Measurements from ENCODE around the gene FAAP100. TPM values are rescaled to one million over a fixed set of nuclear protein-coding genes. Genes with fewer than 3 reads are reported as not detected.

FAAP100 gene
- total RNA-seq, 1 donor from 2014 or later, result 21.4 TPM

DNA sequence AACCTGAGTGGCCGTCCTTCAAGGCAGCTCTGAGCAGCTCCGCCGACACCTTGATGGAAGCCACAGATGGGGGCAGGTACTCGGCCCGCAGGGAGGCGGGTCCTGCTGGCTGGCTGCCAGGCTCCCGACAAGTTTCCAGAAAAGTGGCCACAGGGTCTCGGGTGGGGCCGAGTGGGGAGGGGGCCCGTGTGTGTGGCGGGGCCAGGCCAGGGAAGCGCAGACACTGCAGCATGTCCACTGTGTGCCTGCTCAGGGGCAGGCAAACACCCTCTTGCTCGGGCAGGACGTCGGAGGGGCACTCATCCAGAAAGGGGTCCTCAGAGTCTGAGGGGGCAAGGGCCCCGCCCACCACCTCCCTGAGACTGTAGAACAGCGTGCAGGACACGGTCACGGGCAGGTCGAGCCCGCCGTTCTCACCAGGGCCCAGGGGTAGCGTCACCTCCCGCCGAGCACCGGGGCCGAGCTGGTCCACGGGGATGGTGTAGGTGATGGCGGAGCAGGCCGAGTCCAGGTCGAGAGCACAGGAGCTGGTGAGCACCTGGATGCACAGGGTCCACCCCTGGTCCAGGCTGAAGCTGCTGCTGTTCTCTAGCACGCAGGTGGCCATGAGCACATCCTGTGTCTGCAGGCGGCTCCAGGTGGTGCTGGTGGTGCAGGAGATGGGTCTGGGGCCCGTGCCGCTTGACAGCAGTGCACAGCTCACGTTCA, 5.1 kb downstream of the FAAP100 start:
- H3K36me3 ChIP-seq, result peaks cover 0 to 72% of the 10 kb centered on the region in 2 donors
- H3K27ac ChIP-seq, result no peak overlapping the region
- H3K4me1 ChIP-seq, result peaks cover 13% of the 10 kb centered on the region
- DNase-seq (ENCODE audit: extremely low spot score in 2 of 2), result no peak
- H3K4me3 ChIP-seq, result no peak overlapping the region
- H3K9me3 ChIP-seq, result no peaks in the 10 kb centered on the region
- TF ChIP-seq, protein P1, sequence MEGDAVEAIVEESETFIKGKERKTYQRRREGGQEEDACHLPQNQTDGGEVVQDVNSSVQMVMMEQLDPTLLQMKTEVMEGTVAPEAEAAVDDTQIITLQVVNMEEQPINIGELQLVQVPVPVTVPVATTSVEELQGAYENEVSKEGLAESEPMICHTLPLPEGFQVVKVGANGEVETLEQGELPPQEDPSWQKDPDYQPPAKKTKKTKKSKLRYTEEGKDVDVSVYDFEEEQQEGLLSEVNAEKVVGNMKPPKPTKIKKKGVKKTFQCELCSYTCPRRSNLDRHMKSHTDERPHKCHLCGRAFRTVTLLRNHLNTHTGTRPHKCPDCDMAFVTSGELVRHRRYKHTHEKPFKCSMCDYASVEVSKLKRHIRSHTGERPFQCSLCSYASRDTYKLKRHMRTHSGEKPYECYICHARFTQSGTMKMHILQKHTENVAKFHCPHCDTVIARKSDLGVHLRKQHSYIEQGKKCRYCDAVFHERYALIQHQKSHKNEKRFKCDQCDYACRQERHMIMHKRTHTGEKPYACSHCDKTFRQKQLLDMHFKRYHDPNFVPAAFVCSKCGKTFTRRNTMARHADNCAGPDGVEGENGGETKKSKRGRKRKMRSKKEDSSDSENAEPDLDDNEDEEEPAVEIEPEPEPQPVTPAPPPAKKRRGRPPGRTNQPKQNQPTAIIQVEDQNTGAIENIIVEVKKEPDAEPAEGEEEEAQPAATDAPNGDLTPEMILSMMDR (IDR thresholded peaks at IDR 0.05), result no peak
- TF ChIP-seq POLR2AphosphoS5 (IDR thresholded peaks at IDR 0.05; ENCODE audit: insufficient read depth in 1 of 2, low read depth in 1 of 2) (no peak), POLR2A (IDR thresholded peaks at IDR 0.05) (no peak)
- intact Hi-C loops (cut with DNase I), result no loop called here
- H3K27me3 ChIP-seq, result no peaks in the 10 kb centered on the region

DNA sequence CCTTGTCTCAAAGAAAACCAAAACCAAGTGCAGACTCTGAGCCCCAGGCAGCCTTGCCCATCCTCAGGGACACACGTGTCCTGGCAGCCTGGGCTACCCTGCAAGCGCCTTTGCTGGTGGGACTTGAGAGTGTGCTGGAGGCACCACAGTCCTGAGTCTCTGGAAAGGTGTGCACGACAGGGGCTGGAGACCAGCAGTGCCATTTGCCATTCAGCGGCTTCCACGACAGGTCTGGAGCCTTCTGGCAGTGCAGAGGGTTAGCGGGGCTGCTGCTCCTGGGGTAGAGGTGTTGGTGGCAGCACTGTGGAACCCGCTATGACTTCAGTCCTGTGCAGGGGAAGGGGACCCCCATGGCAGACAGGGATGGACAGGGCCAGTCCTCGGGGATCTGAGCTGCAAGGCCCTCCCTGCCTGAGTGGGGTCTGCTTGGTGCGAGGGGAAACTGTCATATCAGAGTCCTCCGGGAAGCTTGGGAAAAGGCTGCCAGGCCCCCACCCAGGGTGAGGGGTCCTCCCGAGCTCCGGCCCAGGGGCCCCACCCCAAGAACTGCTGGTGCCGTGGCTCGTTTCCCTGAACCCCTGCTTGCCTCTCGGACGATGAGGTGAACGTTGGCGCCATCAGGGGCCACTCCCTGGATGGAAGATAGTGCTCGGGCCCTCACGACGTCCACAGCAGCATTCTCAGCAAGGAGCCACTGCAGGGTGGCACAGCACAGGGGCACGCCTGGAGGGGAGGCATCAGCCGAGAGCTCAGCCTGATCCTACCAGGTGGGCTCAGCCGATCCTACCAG, 6.8 kb downstream of the FAAP100 start:
- Histone ChIP-seq H3K4me1 (no peaks in the 10 kb centered on the region), H3K36me3 (peaks cover 0 to 81% of the 10 kb centered on the region in 2 donors), H3K9me3 (no peaks in the 10 kb centered on the region), H3K4me3 (no peak overlapping the region), H3K27ac (no peak overlapping the region), H3K27me3 (no peaks in the 10 kb centered on the region)
- TF ChIP-seq, protein P1 (IDR thresholded peaks at IDR 0.05), result no peak
- TF ChIP-seq POLR2A (IDR thresholded peaks at IDR 0.05) (no peak), POLR2AphosphoS5 (IDR thresholded peaks at IDR 0.05; ENCODE audit: insufficient read depth in 1 of 2, low read depth in 1 of 2) (no peak)
- intact Hi-C loops (cut with DNase I), result no loop called here
- no peak for DNase-seq (ENCODE audit: extremely low spot score in 2 of 2)

DNA sequence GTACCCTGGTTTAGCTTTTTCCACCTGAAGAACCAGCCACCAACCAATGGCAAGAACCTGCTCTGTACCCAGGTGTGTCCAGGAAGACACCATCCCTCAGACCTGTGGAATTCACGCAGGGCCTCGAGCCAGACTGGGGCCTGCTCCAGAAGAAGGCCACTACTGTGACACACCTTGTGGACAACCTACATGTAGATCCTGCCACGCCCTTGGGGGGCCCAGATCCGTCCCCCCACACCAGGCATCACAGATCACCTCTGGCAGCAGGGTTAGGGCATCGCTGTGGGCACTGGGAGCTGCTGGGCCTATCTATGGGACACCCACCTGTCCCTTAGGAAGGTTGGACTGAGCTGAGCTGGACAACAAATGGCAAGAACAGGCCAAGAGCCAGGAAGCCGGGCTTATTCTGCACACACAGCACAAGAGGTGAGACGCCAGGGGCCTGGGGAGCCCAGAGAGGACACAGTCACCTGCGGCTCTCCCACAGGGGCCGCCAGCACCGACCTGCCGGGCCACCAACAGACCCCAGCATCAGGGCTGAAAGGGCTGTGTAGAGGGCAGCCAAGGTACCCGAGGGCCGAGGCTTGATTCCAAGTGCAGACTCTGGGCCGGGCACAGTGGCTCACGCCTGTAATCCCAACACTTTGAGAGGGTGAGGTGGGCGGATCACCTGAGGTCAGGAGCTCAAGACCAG, 7.7 kb downstream of the FAAP100 start:
- DNase-seq (ENCODE audit: extremely low spot score in 2 of 2), result no peak
- Histone ChIP-seq H3K4me1 (no peaks in the 10 kb centered on the region), H3K36me3 (peaks cover 0 to 82% of the 10 kb centered on the region in 2 donors), H3K4me3 (no peak overlapping the region), H3K27me3 (no peaks in the 10 kb centered on the region), H3K9me3 (no peaks in the 10 kb centered on the region), H3K27ac (no peak overlapping the region)
- TF ChIP-seq, protein P1 (IDR thresholded peaks at IDR 0.05), result no peak
- intact Hi-C loops (cut with DNase I), result no loop called here

DNA sequence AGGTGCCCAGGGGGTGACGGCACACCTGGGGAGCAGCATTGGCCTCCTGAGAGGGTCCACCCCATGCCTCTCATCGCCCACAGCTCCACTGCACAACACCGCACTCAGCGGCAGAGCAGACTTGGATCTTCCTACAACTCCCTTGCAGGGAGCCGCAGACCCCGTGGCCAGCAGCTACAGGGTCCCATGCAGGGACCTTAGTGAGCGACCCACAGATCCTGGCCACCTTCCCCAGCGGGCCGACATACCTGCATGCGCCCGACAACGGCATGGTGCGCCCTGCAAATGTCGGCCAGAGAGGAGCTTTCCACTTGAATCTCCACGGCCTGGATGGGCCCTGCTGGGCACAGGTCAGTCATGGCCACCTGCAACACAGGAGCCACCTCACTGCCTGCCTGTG, 8.4 kb downstream of the FAAP100 start:
- TF ChIP-seq POLR2AphosphoS5 (IDR thresholded peaks at IDR 0.05; ENCODE audit: insufficient read depth in 1 of 2, low read depth in 1 of 2), result no peak
- no peak for TF ChIP-seq POLR2A (IDR thresholded peaks at IDR 0.05)
- TF ChIP-seq, protein P1 (IDR thresholded peaks at IDR 0.05), result no peak
- H3K9me3 ChIP-seq, result no peaks in the 10 kb centered on the region
- H3K4me3 ChIP-seq, result no peak overlapping the region
- no peak for DNase-seq (ENCODE audit: extremely low spot score in 2 of 2)
- H3K36me3 ChIP-seq, result peaks cover 0 to 81% of the 10 kb centered on the region in 2 donors
- H3K4me1 ChIP-seq, result no peaks in the 10 kb centered on the region
- no peaks in the 10 kb centered on the region for H3K27me3 ChIP-seq
- no peak overlapping the region for H3K27ac ChIP-seq
- intact Hi-C loops (cut with DNase I), result no loop called here

All from vagina (tissue), 2 donors.